ENCODE results near the gene AGRN. TPM values are rescaled to one million over a fixed set of nuclear protein-coding genes. Genes with fewer than 3 reads are reported as not detected.
"Not testable (repeated sequence)": the region's sequence is repeated elsewhere in the genome, so short reads cannot be mapped to it uniquely, and the experiment has no call there.

Gene AGRN
- total RNA-seq, 1 experiment from 2014 or later, result 103 TPM

DNA sequence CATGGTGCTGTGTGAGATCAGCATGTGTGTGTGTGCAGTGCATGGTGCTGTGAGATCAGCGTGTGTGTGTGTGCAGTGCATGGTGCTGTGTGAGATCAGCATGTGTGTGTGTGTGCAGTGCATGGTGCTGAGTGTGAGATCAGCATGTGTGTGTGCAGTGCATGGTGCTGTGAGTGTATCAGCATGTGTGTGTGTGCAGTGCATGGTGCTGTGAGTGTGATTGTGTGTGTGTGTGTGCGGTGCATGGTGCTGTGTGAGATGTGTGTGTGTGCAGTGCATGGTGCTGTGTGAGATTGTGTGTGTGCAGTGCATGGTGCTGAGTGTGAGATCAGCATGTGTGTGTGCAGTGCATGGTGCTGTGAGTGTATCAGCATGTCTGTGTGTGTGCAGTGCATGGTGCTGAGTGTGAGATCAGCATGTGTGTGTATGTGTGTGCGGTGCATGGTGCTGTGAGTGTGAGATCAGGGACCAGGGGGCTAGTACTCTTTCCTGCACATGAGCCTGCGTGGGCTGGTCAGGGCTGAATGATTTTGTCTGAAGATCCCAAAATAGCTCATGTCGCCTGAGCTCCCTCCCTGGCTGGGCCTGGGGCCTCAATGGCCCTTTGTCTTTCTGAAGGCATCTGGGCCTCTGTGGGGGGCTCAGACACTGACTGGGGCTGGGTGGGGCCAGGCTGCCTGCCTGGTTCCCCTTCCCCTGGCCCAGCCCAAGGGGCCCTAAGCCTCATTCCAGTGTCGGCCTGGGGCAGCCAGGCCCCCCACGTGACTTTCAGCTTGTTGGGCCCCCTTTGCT, 11.1 kb downstream of the AGRN start:
- DNase-seq (ENCODE audit: low spot score); in situ Hi-C loops (cut with HindIII; ENCODE audit: low sequenced_read_pairs): not testable (repeated sequence)

DNA sequence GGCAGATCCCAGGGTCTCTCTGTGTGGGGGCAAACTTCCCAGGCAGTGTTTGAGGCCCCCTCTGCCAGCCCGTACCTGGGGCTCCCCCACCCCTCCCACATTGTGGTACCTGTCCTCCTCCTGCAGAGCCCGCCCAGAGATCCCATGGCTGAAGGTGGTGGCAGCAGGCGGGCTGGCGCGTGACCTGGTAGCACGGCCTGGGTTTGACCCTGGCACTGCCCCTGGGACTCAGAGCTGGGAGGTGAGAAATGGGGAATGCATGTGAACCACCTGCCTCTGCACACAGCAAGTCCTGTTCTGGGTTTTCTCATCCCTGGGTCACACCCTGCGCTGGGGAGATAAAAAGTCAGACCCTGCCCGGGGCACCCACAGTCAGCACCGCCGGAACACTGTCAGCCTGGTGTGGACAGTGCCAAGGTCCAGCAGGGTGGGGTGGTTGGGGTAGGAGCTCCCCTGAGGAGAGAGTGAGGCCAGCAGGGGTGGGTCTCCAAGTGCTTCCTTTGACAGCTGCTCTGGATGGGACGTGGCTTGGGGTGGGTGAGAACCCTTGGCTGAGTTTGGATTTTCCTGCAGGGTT, 11.8 kb downstream of the AGRN start:
- DNase-seq (ENCODE audit: low spot score), result no peak
- in situ Hi-C loops (cut with HindIII; ENCODE audit: low sequenced_read_pairs), result no loop called here

DNA sequence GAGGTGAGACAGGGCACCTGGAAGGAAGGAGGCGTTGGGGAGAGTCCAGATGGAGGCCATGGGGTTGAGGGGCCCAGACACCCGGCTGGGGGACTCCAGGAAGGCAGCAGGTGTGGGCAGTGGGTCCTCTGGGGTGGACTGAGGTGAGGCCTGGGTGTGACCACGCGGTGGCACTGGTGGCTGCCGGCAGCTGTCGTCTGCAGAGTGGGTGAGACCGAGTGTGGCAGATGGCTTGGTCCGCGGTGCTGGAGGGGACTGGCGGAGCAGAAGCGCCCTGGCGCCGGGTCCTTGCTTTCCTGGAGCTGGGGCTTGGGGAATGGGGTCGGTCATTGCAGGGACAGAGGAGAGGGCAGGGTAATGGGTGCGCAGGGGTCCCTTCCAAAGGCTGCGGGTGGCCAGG, 12.5 kb downstream of the AGRN start:
- no peak for DNase-seq (ENCODE audit: low spot score)
- in situ Hi-C loops (cut with HindIII; ENCODE audit: low sequenced_read_pairs), result no loop called here

DNA sequence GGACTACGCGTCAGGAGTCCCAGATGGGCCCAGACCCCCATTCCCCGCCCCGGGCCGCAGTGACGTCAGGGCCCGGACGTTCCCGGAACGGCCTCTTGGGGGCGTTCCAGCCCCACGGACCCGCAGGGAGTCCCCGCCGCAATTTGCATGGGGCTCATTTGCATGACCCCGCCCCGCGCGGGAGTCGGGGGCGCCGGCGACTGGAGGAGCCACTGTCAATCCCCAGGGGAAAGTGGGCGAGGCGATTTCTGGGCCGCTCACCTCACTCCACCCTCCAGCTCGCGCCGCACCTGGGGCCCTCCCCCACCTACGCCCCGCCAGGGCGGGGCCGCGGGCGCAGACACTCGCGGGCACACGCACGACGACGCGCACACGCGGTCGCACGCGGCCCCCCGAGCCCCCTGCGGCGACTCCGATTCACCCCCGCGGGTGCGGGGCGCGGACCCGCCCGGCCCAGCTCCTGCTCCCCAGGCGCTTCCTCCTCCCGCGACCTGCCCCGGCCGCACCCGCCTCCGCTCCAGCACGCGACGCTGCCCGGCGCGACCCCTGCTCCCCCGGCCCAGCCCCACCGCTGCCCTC, 13.2 kb downstream of the AGRN start:
- DNase-seq (ENCODE audit: low spot score), result peak; percentile 25
- in situ Hi-C loops (cut with HindIII; ENCODE audit: low sequenced_read_pairs), result no loop called here

DNA sequence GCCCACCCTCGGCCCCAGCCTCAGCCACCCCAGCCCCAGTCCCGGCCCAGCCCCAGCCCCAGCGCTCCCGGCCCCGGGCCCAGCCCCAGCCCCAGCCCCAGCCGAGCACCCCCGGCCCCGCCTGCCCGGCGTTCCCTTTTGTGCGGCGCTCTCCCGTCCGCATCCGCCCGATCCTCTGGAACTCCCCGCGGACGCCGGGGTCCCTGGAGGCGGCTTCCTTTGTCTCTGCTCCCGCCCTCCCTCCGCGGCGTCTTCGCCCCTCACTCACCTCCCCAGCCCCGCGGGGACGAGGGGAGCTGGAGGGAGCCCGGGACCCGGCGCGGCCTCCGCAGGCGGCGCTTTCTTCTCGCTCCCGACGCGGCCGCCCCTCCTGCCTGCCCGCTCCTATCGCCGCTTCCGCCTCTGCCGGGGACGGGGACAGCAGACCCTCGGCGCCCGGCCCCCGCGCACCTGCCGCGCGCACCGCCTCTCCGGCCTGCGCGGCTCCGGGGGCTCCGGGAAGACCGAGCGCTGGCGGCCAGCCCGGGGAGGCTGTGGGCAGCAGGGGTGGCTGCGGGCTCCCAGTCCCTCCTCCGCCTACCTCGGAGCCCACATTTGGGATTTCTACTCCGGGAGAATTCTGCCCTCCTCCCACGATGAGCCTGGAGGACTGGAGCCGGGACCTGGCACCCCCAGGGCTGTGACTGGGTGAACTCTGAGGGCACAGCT, 14.0 kb downstream of the AGRN start:
- in situ Hi-C loops (cut with HindIII; ENCODE audit: low sequenced_read_pairs), result no loop called here
- DNase-seq (ENCODE audit: low spot score), result no peak

DNA sequence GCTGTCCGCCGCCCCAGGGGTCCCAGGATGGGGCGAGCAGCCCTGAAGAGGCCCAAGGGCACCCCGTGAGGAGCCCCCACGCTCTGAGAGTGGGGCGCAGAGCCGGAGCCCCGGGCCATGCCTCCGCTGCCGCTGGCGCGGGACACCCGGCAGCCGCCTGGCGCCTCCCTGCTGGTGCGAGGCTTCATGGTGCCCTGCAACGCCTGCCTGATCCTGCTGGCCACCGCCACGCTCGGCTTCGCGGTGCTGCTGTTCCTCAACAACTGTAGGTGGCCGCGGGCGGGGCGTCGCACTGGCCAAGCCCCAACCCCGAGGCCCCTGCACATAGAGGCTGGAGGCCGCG, 14.5 kb downstream of the AGRN start:
- no peak for DNase-seq (ENCODE audit: low spot score)
- in situ Hi-C loops (cut with HindIII; ENCODE audit: low sequenced_read_pairs), result no loop called here

DNA sequence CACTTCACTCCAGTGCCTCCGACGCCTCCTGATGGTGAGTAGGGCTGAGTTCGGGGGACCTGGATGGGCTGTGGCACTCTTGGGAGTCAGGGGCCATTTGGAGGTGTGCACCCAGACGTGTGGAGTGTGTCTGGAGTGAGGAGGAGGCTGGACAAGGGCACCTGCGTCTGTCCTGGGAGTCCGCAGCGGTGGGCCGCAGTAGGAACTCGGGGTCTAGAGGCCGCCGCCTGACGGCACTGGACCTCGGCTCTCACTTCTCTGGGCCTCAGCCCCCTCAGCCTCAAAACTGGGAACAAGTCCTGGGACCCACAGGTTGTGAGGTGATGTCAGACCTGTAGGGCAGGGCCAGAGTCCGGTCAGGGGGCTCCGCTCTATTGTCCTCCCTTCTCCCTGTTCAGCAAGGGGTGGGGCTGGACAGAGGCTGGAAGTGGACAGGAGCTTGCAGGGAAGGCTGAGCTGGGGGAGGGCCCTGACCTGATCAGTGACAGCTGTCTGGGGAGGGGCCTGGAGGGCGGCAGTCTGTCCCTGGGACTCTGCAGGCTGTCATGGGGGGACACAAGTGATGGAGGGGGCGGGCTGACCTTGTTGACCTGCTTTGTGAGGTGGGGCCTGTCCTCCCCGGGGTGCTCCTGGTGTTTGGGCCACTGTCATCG, 15.5 kb downstream of the AGRN start:
- in situ Hi-C loops (cut with HindIII; ENCODE audit: low sequenced_read_pairs), result no loop called here
- no peak for DNase-seq (ENCODE audit: low spot score)

DNA sequence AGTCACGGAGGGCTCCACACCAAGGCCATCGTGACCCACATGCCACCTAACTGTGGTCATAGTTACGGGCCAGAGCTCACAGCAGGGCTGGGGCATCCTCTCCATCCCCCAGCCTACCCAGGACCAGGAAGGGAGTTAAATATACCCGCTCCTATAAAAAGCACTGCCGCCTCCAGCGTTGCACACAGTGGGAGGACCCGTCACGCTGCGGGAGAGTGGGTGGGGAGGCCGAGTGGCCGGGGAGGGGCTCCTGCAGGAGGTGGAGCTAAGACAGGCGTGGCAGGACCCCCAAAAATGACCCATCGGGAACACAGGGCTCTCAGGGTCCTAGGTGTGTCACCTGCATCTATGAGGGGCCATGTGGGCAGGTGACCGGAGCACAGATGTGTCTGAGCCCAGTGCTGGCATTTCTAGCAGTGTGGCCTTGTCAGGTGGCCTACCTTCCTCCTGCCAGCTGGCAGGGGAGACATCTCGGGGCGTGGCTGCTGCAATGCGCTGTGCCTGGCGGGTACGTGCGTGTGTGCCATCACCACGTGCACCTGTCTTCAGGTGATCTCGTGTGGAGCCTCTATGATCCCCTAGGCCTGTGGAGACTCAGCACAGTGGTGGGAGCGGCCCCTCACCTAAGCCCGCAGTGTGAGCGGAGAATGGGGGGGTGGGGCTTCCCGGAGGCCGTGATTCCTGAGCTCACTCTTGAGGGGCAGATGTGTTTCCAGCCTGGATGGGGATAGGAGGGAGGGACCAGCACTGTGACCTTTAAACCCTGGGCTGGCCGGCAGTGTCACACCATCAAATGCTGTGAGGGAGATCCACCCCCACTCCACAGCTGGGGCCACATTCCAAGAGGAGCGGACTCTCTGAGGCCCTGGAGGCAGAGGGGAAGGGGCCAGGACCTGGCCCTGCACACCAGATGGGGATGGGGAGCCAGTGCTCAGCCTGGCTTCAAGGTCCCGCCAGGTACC, 17.7 kb downstream of the AGRN start:
- in situ Hi-C loops (cut with HindIII; ENCODE audit: low sequenced_read_pairs), result no loop called here
- no peak for DNase-seq (ENCODE audit: low spot score)

DNA sequence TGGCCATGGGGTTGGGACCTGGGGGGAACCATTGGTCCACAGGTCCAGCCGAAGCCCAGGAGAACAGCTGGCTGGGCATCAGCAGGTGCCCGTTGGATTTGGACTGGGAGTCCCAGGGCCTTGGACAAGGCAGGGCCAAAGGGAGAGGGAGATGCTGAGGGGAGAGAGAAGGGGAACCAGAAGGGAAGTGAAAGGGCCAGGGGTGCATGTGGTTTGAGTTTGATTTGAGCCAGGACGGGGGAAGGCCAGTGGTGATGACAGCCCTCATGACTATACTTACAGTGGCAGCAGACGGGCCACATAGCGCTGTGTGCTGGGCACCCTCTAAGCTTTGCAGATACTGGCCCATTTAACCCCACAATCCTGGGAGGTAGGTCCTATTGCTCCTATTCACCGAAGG, 18.8 kb downstream of the AGRN start:
- in situ Hi-C loops (cut with HindIII; ENCODE audit: low sequenced_read_pairs), result no loop called here

DNA sequence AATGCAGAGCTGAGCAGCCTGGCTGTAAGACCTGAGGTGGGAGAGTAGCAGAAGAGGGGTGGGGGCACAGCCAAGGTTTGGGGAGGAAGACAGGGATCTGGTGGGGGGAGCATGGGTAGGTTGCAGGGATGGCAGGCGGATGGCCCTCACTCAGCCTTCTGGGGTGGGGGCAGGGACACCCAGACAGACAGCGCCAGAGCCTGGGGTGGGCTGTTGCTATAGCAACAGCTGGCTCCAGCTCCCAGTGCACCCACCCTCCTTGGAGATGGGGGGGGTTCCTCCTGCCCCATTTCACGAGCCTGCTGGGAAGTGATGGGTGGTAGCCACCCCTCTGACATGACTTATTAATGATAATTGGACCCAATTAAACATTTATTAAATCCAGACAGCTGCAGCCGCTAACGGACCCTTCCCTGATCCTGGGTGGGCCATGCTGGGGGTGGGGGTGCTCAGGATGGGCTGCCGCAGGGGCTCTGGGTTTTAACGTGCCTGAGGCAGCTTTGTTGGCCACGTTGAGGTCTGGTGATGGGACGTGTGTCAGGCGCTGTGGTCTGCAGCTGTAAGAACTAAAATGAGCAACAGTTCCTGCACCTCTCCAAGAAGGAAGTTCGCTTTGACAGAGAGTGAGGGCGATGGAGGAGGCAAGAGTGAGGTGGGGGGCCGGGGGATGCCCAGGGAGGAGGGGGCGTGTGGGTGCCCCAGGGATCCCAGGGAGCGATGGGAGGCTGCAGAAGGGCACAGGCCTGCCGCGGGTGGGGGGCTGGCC, 19.4 kb downstream of the AGRN start:
- no peak for DNase-seq (ENCODE audit: low spot score)

More for the DNA sequence above, 18.8 kb downstream of the AGRN start:
- no peak for DNase-seq (ENCODE audit: low spot score)

DNA sequence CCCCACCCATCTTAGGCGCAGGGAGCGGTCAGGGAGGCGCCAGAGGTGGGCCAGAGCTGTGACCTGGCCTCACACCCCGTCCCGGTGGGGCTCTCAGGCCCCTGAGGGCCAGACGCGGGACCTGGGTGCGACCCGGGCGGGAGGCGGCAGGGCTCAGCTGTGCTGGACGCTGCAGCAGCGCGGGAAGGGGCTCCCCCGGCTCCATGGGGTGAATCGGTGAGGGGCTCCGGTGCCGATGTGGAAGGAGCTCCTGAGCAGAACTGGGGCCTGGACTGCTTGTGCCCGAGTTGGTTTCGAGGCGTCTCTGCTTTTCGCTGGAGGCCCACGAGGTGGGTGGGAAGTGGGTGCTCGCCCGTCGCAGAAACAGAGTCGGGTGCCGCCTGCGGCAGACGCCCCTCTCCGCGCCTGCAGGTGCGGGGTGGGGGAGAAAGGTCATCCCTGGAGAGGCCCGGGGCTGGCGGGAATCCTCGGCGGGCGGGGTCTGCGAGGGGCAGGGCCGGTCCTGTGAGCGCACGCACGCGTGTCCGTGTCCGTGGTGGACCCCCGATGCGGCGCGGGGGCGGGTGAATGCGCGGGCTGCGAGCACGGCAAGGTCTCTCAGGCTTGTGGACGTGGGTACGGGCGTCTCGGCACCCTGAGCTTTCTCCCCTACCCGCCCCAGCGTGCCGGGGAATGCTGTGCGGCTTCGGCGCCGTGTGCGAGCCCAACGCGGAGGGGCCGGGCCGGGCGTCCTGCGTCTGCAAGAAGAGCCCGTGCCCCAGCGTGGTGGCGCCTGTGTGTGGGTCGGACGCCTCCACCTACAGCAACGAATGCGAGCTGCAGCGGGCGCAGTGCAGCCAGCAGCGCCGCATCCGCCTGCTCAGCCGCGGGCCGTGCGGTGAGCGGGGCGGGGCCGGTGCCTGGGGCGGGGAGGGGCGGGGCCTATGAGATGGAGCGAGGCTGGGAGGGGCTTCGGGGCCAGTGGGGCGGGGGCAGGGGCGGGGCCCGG, 20.4 kb downstream of the AGRN start:
- DNase-seq (ENCODE audit: low spot score), result no peak

More for the DNA sequence above, 19.4 kb downstream of the AGRN start:
- in situ Hi-C loops (cut with HindIII; ENCODE audit: low sequenced_read_pairs), result no loop called here

DNA sequence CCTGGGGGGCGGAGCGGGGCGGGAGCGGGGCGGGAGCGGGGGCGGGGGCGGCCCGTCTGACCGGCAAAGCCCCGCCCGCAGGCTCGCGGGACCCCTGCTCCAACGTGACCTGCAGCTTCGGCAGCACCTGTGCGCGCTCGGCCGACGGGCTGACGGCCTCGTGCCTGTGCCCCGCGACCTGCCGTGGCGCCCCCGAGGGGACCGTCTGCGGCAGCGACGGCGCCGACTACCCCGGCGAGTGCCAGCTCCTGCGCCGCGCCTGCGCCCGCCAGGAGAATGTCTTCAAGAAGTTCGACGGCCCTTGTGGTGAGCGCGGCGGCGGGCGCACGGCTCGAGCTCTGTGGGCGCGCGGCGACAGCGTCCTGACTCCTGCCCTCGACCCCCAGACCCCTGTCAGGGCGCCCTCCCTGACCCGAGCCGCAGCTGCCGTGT, 21.2 kb downstream of the AGRN start:
- no peak for DNase-seq (ENCODE audit: low spot score)
- in situ Hi-C loops (cut with HindIII; ENCODE audit: low sequenced_read_pairs), result no loop called here

More for the DNA sequence above, 20.4 kb downstream of the AGRN start:
- in situ Hi-C loops (cut with HindIII; ENCODE audit: low sequenced_read_pairs), result no loop called here

DNA sequence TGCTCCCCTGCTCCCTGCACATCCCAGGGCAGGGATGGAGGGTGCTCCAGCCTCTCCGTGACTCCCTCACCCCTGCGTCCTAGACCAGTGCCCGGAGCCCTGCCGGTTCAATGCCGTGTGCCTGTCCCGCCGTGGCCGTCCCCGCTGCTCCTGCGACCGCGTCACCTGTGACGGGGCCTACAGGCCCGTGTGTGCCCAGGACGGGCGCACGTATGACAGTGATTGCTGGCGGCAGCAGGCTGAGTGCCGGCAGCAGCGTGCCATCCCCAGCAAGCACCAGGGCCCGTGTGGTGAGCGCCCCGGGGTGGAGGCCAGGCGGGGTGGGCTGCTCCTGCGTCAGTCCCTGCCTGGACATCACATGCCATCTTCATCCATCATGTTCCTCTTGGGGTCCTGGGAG, 22.0 kb downstream of the AGRN start:
- DNase-seq (ENCODE audit: low spot score), result no peak
- in situ Hi-C loops (cut with HindIII; ENCODE audit: low sequenced_read_pairs), result no loop called here

DNA sequence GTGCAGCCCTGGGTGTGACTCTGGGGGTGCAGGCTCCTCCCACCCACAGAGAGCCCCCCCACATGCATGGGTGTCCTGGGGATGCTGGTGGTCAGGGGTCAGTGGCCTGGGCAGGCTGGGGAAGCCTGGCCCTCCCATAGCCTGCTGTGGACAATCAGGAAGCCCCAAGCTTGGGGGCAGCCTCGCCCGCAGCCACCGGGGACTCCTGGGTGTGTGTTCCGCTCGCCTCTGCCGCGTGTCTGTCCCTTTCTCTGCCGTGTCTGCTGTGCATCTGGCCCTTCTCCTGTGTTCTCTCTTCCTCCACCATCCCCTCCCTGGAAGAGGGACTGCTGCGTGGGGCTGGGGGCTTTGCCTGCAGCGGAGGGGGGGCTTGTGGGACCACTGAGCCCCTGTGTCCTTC, 22.9 kb downstream of the AGRN start:
- no peak for DNase-seq (ENCODE audit: low spot score)
- in situ Hi-C loops (cut with HindIII; ENCODE audit: low sequenced_read_pairs), result no loop called here

DNA sequence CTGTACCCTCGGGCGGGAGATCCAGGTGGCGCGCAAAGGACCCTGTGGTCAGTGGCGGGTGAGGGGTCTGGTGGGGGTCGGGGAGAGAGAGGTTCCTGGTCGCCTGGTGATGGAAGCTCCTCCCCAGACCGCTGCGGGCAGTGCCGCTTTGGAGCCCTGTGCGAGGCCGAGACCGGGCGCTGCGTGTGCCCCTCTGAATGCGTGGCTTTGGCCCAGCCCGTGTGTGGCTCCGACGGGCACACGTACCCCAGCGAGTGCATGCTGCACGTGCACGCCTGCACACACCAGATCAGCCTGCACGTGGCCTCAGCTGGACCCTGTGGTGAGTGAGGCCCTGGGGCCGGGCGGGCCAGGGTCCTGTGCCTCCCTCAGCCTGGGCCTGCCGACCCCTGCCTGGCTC, 23.5 kb downstream of the AGRN start:
- in situ Hi-C loops (cut with HindIII; ENCODE audit: low sequenced_read_pairs), result no loop called here
- no peak for DNase-seq (ENCODE audit: low spot score)

DNA sequence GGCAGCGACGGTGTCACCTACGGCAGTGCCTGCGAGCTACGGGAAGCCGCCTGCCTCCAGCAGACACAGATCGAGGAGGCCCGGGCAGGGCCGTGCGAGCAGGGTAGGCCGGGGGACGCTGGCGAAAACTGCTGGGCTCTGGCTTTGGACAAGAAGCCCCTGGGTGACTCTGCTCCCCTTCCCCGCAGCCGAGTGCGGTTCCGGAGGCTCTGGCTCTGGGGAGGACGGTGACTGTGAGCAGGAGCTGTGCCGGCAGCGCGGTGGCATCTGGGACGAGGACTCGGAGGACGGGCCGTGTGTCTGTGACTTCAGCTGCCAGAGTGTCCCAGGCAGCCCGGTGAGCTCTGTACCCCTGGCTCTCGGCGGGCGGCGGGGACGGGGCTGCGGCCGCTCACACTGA, 24.0 kb downstream of the AGRN start:
- no peak for DNase-seq (ENCODE audit: low spot score)
- in situ Hi-C loops (cut with HindIII; ENCODE audit: low sequenced_read_pairs), result no loop called here
